Measurements from ENCODE around the gene TSPAN17.
"Not testable (repeated sequence)": the region's sequence is repeated elsewhere in the genome, so short reads cannot be mapped to it uniquely, and the experiment has no call there.

The TSPAN17 gene

DNA sequence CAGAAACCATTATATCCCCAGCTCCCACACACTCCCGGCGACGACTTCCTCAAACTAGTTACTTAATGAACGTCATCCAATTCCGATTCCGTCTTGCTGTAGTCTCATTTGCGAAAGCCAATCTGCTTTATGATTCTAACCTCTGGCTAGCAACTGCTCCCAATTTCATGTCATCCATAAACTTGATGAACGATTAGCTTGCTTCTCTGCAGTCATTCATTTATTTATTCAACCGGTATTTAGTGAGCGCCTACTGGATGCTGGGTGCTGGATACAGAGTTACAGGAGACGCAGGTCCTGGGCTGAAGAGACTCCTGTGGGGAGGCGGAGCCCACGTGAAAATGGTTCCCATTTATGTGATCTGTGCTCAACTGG lies 46.2 kb downstream of the TSPAN17 start:
- DNase-seq, result peak; percentile 89
- in situ Hi-C loops (cut with MboI; ENCODE audit: low pct_unique_long_range_greater_than_20kb, low sequenced_read_pairs), result no loop called here

DNA sequence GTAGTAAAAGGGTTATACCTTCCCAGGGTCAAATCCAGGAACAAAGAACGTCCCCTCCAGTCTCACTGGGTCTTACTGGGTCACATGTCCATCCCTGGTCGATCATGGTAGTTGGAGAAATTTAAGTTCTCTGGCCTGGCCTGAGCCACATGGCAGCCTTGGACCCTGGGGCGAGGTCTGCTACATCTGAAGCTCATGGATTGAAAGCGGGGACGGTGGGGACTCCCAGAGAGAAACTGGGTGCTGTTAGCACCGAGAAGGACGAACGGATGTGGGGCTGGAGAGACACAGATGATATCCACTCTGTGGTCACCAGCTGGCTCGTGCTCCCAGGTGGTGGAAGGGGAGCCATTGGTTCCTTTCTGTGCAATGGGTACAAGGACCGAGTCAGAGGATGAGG lies 46.9 kb downstream of the TSPAN17 start:
- no peak for DNase-seq
- in situ Hi-C loops (cut with MboI; ENCODE audit: low pct_unique_long_range_greater_than_20kb, low sequenced_read_pairs), result no loop called here

DNA sequence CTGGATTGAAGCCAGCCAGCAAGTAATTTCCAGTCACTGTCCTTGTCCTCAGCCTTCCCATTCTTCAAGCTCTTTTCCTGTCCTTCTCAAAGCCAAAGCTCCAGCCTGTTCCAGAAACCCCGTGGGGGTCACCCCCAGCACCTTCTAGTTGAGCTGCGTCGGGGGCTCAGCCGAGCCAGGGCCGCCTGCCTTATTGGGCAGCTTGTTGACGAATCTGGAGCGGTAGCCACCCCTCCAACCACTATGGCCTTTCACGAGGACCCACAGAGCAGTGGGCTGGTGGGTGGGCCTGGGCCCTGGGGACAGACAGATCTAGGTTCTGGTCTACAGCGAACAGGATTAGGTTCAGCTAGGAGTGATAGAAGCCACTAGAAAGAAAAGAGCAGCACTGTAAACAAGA lies 47.3 kb downstream of the TSPAN17 start:
- in situ Hi-C loops (cut with MboI; ENCODE audit: low pct_unique_long_range_greater_than_20kb, low sequenced_read_pairs), result no loop called here
- no peak for DNase-seq

DNA sequence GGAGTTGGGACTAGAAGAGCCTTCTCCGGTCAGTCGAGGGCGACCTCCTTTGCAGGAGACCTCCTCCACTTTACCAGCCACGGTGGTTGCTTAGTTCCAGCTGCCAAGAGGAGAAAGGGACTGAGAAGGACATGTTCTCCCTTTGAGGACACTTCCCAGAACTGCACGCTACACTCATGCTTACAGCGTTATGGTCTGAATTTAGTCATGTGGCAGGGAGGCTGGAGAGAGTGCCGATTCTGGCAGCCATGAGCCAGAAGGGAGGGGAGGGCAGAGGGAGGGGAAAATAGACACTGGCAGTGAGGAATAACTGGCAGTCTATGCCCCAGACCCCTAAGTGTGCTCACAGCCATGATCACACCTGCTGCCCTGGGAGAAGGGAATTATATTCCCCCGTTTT lies 47.8 kb downstream of the TSPAN17 start:
- in situ Hi-C loops (cut with MboI; ENCODE audit: low pct_unique_long_range_greater_than_20kb, low sequenced_read_pairs), result no loop called here
- no peak for DNase-seq

DNA sequence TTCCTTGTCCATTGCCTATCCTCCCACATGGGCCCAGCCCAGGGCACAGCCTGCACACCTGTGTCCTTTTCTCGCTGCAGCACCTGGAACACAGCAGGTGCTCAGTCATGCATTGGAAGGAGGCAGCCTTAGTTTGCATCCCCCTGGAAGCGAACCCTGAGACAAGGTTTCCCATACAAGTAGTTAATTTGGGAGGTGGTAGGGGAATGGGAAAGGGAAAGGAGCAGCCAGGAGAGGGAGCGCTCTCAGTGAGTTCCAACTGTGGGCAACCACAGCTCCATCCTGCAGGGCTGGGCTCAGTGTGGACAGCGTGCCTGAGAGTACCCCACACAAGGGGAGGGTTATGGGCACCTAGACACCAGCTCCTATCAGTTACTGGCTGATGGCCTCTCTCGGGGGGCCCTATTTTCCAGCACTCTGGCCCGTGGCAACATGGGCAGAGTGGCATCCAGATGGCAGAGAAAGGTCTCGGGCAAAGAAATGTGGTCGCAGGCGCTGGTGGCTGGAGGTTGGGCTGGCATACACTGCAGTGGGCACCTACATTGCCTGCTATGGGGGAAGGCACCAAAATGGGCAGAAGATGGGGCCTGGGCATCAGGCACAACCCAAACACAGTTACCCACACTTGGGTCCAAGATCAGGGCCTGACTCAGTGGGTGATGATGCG lies 50.1 kb downstream of the TSPAN17 start:
- in situ Hi-C loops (cut with MboI; ENCODE audit: low pct_unique_long_range_greater_than_20kb, low sequenced_read_pairs), result no loop called here
- DNase-seq, result no peak

DNA sequence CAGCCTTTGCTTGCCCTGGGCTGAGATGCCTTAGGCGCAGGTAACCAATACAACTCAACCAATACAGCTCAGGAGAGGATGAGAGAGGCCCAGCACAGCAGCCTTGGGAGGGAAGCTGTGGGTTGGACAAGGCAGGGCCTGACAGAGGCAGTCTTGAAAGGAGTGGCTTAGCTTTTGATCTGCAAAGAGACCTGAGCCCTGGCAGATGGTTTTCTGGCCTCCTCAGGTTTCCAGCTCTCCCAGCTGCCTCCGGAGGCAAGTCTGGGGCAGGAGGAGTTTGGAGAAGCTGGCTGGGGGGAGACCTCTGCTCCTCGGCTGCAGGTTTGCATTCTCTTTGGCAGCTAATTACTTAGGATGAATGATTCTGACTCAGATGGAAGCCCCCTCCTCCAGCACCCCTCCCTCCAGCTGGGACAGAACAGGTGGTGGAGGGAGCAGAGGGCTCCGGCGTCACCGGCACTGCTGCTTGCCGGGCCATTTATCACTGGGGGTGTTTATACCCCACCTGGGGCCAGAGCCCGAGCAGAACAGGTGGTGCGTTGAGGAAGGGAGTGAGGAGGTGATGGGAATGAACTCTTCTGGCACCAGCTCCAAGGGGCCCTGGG lies 50.8 kb downstream of the TSPAN17 start:
- in situ Hi-C loops (cut with MboI; ENCODE audit: low pct_unique_long_range_greater_than_20kb, low sequenced_read_pairs), result no loop called here
- no peak for DNase-seq

DNA sequence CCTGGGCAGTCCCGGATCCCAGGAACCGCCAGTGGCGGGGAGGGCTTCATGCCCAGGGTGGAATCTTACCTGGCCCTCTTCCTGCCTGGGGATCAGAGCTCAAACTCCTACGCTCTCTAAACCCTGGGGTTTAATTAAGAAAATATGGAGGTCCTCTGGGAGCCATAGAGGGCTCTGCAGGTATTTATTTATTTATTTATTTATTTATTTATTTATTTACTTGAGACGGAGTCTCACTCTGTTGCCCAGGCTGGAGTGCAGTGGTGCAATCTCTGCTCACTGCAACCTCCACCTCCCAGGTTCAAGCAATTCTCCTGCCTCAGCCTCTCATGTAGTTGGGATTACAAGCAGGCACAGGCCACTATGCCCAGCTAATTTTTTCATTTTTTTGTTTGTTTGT lies 52.2 kb downstream of the TSPAN17 start:
- in situ Hi-C loops (cut with MboI; ENCODE audit: low pct_unique_long_range_greater_than_20kb, low sequenced_read_pairs); DNase-seq: not testable (repeated sequence)

DNA sequence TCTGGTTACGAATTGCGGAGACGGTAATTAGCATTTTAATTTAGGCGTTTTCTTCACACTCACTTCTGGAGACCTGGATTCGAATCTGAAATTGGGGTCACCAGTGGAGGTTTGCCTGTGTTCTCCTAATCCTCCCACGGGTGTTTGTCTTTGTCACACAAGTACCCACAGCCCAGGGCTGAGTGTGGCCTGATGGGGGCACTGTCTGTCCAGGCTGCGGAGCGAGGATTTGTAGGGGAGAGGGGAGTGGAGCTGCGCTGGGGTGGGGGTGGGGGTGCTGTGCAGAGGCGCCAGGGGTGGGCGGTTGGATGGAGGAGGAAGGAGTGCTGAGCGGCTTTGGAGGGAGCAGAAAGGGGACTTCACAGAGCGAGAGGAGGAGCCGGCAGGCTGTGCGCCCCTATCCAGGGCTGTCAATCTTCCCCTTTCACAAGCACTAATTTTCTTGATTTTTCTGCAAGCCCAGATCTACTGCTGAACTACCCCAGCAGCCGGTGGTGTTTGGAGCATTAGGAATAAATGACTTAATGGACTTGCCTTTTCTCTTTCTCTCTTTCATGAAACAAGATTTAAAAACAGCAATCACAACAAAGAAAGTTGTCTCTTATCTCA lies 53.1 kb downstream of the TSPAN17 start:
- in situ Hi-C loops (cut with MboI; ENCODE audit: low pct_unique_long_range_greater_than_20kb, low sequenced_read_pairs), result no loop called here
- no peak for DNase-seq

DNA sequence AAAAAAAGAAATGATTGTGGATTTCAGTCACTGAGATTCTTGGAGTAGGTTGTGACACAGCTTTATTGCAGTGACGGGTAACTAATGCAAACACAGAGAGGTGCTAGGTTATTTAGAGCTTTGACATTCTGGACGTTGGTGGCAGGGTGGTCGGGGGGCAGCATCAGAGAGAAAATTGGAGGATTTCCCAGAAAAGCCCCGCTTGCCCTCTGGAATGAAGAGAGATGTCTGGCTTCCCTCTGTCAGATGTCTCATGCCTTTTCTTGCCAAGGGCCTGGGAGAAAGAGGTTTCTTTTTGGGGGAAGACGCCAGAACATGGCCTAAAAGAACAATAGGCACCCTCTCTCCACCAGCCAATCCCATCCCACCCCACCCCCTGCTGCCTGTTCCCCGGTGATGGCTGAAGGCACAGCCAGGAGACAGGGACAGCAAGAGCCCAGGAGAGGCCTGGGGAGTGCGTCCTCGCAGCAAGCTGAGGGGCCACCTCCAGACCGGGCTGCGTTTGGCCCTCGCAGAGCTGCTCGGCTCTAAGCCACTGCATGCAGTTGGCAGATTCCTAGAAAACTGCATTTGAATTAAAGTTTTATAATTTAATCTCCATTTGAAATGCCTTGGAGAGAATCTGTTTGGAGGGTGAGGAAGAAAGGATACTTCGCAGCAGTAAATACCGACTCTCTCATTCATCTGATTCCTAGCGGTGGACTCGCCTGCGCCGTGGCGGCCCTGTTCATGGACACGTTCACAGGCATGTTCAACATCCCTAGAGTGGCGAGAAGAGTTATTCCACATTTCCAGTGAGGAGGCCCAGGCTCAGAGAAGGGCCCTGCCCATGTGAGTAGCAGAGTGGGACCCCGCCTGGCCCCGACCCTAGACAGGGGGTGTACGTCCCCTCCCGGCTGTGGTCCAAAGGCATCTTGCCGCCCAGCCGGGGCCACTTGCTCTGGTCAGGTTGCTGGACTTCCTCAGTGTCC lies 55.7 kb downstream of the TSPAN17 start:
- in situ Hi-C loops (cut with MboI; ENCODE audit: low pct_unique_long_range_greater_than_20kb, low sequenced_read_pairs), result no loop called here
- DNase-seq, result no peak

DNA sequence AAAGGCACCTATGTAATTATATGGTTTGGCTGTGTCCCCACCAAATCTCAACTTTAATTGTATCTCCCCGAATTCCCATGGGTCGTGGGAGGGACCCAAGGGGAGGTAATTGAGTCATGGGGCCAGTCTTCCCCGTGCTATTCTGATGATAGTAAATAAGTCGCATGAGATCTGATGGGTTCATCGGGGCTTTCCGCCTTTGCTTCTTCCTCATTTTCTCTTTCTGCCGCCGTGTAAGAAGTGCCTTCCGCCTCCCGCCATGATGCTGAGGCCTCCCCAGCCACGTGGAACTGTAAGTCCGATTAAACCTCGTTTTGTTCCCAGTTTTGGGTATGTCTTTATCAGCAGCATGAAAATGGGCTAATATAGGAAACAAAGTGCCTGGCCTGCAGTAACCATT lies 56.6 kb downstream of the TSPAN17 start:
- in situ Hi-C loops (cut with MboI; ENCODE audit: low pct_unique_long_range_greater_than_20kb, low sequenced_read_pairs), result no loop called here
- DNase-seq, result no peak

DNA sequence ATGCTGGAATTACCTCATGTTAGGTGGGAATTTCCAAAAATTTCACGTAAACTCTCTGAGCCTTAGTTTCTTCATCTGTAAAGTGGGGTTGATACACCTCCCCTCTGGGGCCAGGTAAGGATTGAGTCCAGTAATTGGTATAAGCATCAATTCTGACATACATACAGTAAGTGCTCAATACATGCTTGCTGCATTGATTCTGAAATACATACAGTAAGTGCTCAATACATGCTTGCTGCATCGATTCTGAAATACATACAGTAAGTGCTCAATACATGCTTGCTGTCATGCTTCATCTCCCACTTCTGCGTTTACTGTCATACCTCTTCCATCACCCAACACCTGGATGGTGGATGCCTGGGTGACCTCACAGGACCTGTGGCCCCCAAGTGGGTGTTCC lies 57.1 kb downstream of the TSPAN17 start:
- in situ Hi-C loops (cut with MboI; ENCODE audit: low pct_unique_long_range_greater_than_20kb, low sequenced_read_pairs), result no loop called here
- no peak for DNase-seq

DNA sequence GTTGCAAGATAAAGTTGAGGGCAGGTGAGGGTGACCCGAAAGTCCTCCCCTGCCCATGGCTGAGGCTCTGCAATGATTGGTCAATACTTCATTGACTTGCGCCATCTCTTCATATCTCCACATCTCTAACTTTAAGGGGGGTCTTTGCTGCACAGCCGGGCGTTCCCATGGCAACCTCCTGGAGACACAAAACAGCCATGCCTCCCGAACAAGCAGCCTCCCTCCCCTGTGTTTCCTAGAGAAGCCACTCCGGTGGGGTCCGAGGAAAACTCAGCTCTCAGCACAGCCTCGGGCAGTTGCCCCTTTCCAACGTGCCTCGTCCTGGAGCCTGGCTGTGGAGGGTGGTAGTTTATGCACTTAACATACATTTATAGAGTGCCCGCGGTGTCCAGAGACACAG lies 57.5 kb downstream of the TSPAN17 start:
- no peak for DNase-seq
- in situ Hi-C loops (cut with MboI; ENCODE audit: low pct_unique_long_range_greater_than_20kb, low sequenced_read_pairs), result no loop called here

Data from KBM-7 (cell line).